ENCODE measurements around the gene CABLES1.
A peak's percentile ranks its signal among the peaks of the same experiment; 100 is the strongest.

The CABLES1 gene

GRCh38 chr18:23230686-23231085 lies 95.4 kb downstream of the CABLES1 start:
- TF ChIP-seq CTCF (conservative IDR thresholded peaks at IDR 0.05; ENCODE audit: low read length), result no peak
- no peak overlapping the region for H3K4me3 ChIP-seq (ENCODE audit: low read length)
- DNase-seq (ENCODE audit: low read depth), result peak; percentile 46

GRCh38 chr18:23231340-23232021 lies 96.2 kb downstream of the CABLES1 start:
- no peak overlapping the region for H3K4me3 ChIP-seq (ENCODE audit: low read length)

GRCh38 chr18:23232331-23232730 lies 97.0 kb downstream of the CABLES1 start:
- no peak for DNase-seq (ENCODE audit: low read depth)
- TF ChIP-seq CTCF (conservative IDR thresholded peaks at IDR 0.05; ENCODE audit: low read length), result no peak
- no peak overlapping the region for H3K4me3 ChIP-seq (ENCODE audit: low read length)

More at GRCh38 chr18:23231340-23232021, 96.2 kb downstream of the CABLES1 start:
- no peak for TF ChIP-seq CTCF (conservative IDR thresholded peaks at IDR 0.05; ENCODE audit: low read length)
- peak; percentile 98 for DNase-seq (ENCODE audit: low read depth)

- no peak for TF ChIP-seq CTCF (conservative IDR thresholded peaks at IDR 0.05; ENCODE audit: low read length)
- no peak overlapping the region for H3K4me3 ChIP-seq (ENCODE audit: low read length)
- no peak for DNase-seq (ENCODE audit: low read depth)
These were observed 99.3 kb downstream of the CABLES1 start for GRCh38 chr18:23234619-23235018.

GRCh38 chr18:23235336-23235735 lies 100.1 kb downstream of the CABLES1 start:
- H3K4me3 ChIP-seq (ENCODE audit: low read length), result no peak overlapping the region
- DNase-seq (ENCODE audit: low read depth), result no peak
- no peak for TF ChIP-seq CTCF (conservative IDR thresholded peaks at IDR 0.05; ENCODE audit: low read length)

DNA sequence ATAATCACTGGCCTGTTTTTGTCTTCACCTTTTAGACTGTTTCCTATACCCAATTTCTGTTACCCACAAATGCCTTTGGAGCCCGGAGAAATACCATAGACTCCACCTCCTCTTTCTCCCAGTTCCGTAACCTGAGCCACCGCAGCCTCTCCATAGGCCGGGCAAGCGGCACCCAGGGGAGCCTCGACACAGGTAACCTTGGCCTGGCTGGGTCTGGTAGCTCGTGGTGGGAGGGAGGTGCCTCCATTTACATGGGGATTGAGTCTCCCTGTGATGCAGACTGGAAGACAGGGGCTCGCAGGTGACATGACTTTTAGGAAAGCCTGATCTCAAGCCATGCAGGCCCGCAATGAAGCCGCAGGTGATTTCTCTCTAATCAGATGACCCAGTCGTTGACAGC lies 100.6 kb downstream of the CABLES1 start:
- no peak overlapping the region for H3K4me3 ChIP-seq (ENCODE audit: low read length)
- TF ChIP-seq CTCF (conservative IDR thresholded peaks at IDR 0.05; ENCODE audit: low read length), result no peak
- DNase-seq (ENCODE audit: low read depth), result no peak

GRCh38 chr18:23236876-23237468 lies 101.7 kb downstream of the CABLES1 start:
- no peak for DNase-seq (ENCODE audit: low read depth)
- TF ChIP-seq CTCF (conservative IDR thresholded peaks at IDR 0.05; ENCODE audit: low read length), result no peak
- no peak overlapping the region for H3K4me3 ChIP-seq (ENCODE audit: low read length)
